GM23338 (cell line): Measurements from ENCODE around the gene ECPAS. TPM values are rescaled to one million over a fixed set of nuclear protein-coding genes. Genes with fewer than 3 reads are reported as not detected.

Experiments used
- ATAC-seq: fragments of 200-7000 bp; cut with Tn5 transposase; 3 replicates; pipeline ENCODE4 v1.9.1; 2020
- DNase-seq: peaks from one replicate; pipeline ENCODE4 v3.0.0-alpha.2; 2015; ENCODE audit warnings: low spot score
- H2AFZ ChIP-seq: fragments of 200-600 bp; sonication (generic); 2 replicates; pipeline ENCODE4 v1.8.0; 2016; ENCODE audit warnings: antibody characterized with exemption, mild to moderate bottlenecking, moderate library complexity
- H3F3A ChIP-seq: fragments of 200-600 bp; sonication (generic); replicated peaks from 2 replicates; pipeline ENCODE4 v1.8.0; 2017; ENCODE audit warnings: antibody characterized with exemption, mixed run types, low read depth
- H3K27ac ChIP-seq: fragments of 200-600 bp; sonication (generic); 2 replicates; pipeline ENCODE4 v1.6.1; 2016; ENCODE audit warnings: low read depth
- H3K27me3 ChIP-seq: fragments of 200-600 bp; sonication (generic); 2 replicates; pipeline ENCODE4 v1.8.0; 2016; ENCODE audit warnings: mild to moderate bottlenecking, mixed run types, moderate library complexity; ENCODE audit not compliant: insufficient read depth
- H3K36me3 ChIP-seq: fragments of 200-600 bp; sonication (generic); 2 replicates; pipeline ENCODE4 v1.8.0; 2016; ENCODE audit warnings: mild to moderate bottlenecking; ENCODE audit not compliant: insufficient read depth
- H3K4me1 ChIP-seq: fragments of 200-600 bp; sonication (generic); 2 replicates; pipeline ENCODE4 v1.8.0; 2016; ENCODE audit warnings: mild to moderate bottlenecking, moderate library complexity; ENCODE audit not compliant: insufficient read depth
- H3K4me2 ChIP-seq: fragments of 200-600 bp; sonication (generic); 2 replicates; pipeline ENCODE4 v1.7.1; 2017; ENCODE audit warnings: mixed run types
- H3K4me3 ChIP-seq: fragments of 200-600 bp; sonication (generic); 2 replicates; pipeline ENCODE4 v1.6.1; 2016; ENCODE audit warnings: mixed run types
- H3K79me2 ChIP-seq: fragments of 200-600 bp; sonication (generic); replicated peaks from 2 replicates; pipeline ENCODE4 v1.8.0; 2017; ENCODE audit warnings: mild to moderate bottlenecking; ENCODE audit not compliant: insufficient read depth
- H3K9me2 ChIP-seq: fragments of 200-600 bp; sonication (generic); 2 replicates; pipeline ENCODE4 v1.8.0; 2017; ENCODE audit not compliant: insufficient read depth
- H4K20me1 ChIP-seq: fragments of 200-600 bp; sonication (generic); replicated peaks from 2 replicates; pipeline ENCODE4 v1.8.0; 2017; ENCODE audit warnings: mild to moderate bottlenecking; ENCODE audit not compliant: insufficient read depth
- H3K27ac Mint-ChIP-seq: 2 replicates; pipeline ENCODE4 v1.8.0; 2020; ENCODE audit warnings: inconsistent platforms, mild to moderate bottlenecking, moderate library complexity, mixed read lengths
- H3K27me3 Mint-ChIP-seq: 3 replicates; pipeline ENCODE4 v1.8.0; 2022; ENCODE audit warnings: low read depth, mild to moderate bottlenecking, moderate library complexity, mixed read lengths, inconsistent platforms; ENCODE audit not compliant: insufficient read depth, poor library complexity
- H3K36me3 Mint-ChIP-seq: 3 replicates; pipeline ENCODE4 v1.8.0; 2021; ENCODE audit warnings: low read depth, mild to moderate bottlenecking, inconsistent platforms, moderate library complexity, mixed read lengths
- H3K4me1 Mint-ChIP-seq: 3 replicates; pipeline ENCODE4 v1.8.0; 2020; ENCODE audit warnings: mild to moderate bottlenecking, inconsistent platforms, mixed read lengths
- H3K4me3 Mint-ChIP-seq: 3 replicates; pipeline ENCODE4 v1.8.0; 2021; ENCODE audit warnings: moderate library complexity, mild to moderate bottlenecking, inconsistent platforms, mixed read lengths
- H3K9me3 Mint-ChIP-seq: 3 replicates; pipeline ENCODE4 v1.8.0; 2020; ENCODE audit warnings: moderate library complexity, mild to moderate bottlenecking, inconsistent platforms, mixed read lengths
- CREB1 ChIP-seq: fragments of 250-450 bp; sonication (Bioruptor Pico); IDR thresholded peaks from 2 replicates; pipeline ENCODE4 v1.5.0; 2020; ENCODE audit warnings: low read depth, mild to moderate bottlenecking, moderate library complexity
- EZH2 ChIP-seq: fragments of 200-600 bp; sonication (generic); IDR thresholded peaks from one replicate; pipeline ENCODE4 v1.8.0; 2017; ENCODE audit warnings: antibody characterized with exemption, mild to moderate bottlenecking, low read depth; ENCODE audit not compliant: unreplicated experiment
- EZH2phosphoT487 ChIP-seq: fragments of 200-600 bp; sonication (generic); IDR thresholded peaks from one replicate; pipeline ENCODE4 v1.8.1; 2018; ENCODE audit warnings: antibody characterized with exemption; ENCODE audit not compliant: unreplicated experiment
- JUNB ChIP-seq: IDR thresholded peaks from one replicate; pipeline ENCODE4 v1.6.1; 2016; ENCODE audit warnings: antibody characterized with exemption; ENCODE audit not compliant: unreplicated experiment
- POLR2AphosphoS5 ChIP-seq: IDR thresholded peaks from 2 replicates; pipeline ENCODE4 v1.6.1; 2016; ENCODE audit warnings: antibody characterized with exemption, low read depth
- STAT1 ChIP-seq: IDR thresholded peaks from one replicate; pipeline ENCODE4 v1.6.1; 2016; ENCODE audit warnings: antibody characterized with exemption; ENCODE audit not compliant: unreplicated experiment
- ZNF114 ChIP-seq: fragments of 250-450 bp; sonication (Bioruptor Pico); IDR thresholded peaks from 2 replicates; pipeline ENCODE4 v1.5.0; 2020; ENCODE audit warnings: mild to moderate bottlenecking, moderate library complexity
- ZNF331 ChIP-seq: fragments of 250-450 bp; sonication (Bioruptor Pico); IDR thresholded peaks from 2 replicates; pipeline ENCODE4 v1.5.0; 2020; ENCODE audit warnings: low read depth, mild to moderate bottlenecking, moderate library complexity
- polyA plus RNA-seq: library from polyadenylated mRNA; unstranded; fragments of >200 nt; fragmentation: Nextera tagmentation; extraction: Ambion mirVana; gene quantifications from 2 replicates; pipeline ENCODE4 v1.2.1, GENCODE V29; 2016
- total RNA-seq: library from RNA; depleted of rRNA; stranded (reverse); fragments of >200 nt; shearing (Covaris generic); gene quantifications from 2 replicates; pipeline ENCODE4 v1.2.3, GENCODE V29; 2014
- TF ChIP-seq, protein P1 (sequence below): IDR thresholded peaks from 2 replicates; pipeline ENCODE4 v1.6.1; 2016; ENCODE audit warnings: antibody characterized with exemption
- TF ChIP-seq, protein P2 (sequence below): IDR thresholded peaks from one replicate; pipeline ENCODE4 v1.6.1; 2018; ENCODE audit warnings: antibody characterized with exemption; ENCODE audit not compliant: unreplicated experiment
- TF ChIP-seq, protein P3 (sequence below), 2 experiments: fragments of 200-600 bp in 1 of 2; sonication (generic) in 1 of 2; conservative IDR thresholded peaks; 2 replicates each; pipeline versions ENCODE4 v1.5.1 to v1.6.1; 2016 to 2017; ENCODE audit warnings: antibody characterized with exemption in 2 of 2, low read depth in 2 of 2, mild to moderate bottlenecking in 2 of 2, moderate library complexity in 1 of 2

Gene ECPAS
- total and polyA plus RNA-seq, 2 experiments from 2014 or later = 51.4 to 104 TPM

DNA sequence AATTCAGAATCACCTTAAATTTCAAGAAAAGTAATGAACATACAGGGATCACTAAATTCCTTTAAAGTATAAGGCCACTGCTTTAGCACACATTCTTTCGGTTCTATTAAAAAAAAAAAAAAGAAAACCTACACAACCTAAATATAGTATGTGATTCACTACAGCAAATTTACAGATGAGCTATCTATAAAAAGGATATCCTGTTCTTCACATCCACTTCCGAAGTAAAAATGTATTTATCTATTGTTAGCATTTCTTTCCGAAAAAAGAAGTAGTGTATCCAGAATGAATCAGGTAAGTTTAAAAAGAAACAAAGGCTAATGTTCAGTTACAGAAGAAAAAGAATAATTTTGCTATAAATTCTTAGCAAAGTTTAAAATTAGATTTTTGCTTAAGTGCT, 70.2 kb downstream of the ECPAS start (continued):
- TF ChIP-seq JUNB = no peak
- TF ChIP-seq, protein P1, sequence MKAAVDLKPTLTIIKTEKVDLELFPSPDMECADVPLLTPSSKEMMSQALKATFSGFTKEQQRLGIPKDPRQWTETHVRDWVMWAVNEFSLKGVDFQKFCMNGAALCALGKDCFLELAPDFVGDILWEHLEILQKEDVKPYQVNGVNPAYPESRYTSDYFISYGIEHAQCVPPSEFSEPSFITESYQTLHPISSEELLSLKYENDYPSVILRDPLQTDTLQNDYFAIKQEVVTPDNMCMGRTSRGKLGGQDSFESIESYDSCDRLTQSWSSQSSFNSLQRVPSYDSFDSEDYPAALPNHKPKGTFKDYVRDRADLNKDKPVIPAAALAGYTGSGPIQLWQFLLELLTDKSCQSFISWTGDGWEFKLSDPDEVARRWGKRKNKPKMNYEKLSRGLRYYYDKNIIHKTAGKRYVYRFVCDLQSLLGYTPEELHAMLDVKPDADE = no peak

DNA sequence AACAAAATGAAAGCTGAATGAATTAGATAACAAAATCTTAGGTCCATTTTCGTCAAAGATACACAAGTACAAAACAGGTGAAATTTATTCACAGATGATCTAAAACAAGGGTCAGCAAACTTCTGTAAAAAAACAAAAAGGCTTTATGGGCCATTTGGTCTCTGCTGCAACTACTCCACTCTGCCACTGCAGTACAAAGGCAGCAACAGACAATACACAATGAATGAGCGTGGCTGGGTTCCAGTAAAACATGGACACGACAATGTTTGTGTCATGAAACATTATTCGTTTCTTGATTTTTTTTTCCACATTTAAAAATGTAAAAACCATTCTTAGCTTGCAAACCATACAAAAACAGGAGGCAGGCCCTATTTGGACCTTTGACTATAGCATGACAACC, 71.9 kb downstream of the ECPAS start:
- Histone ChIP-seq H3K27ac (no peak overlapping the region), H3K4me3 (no peak overlapping the region), H3K4me1 (peaks cover 10% of the 10 kb centered on the region), H3K27me3 (no peaks in the 10 kb centered on the region), H3F3A (no peaks in the 10 kb centered on the region), H3K9me2 (no peaks in the 10 kb centered on the region), H2AFZ (no peak overlapping the region), H3K79me2 (no peaks in the 10 kb centered on the region), H3K36me3 (peaks cover 38% of the 10 kb centered on the region), H3K4me2 (no peak overlapping the region), H4K20me1 (no peaks in the 10 kb centered on the region)
- Mint-ChIP-seq H3K4me3 (no peak overlapping the region), H3K36me3 (peaks cover 88% of the 10 kb centered on the region), H3K27ac (no peak overlapping the region), H3K27me3 (no peaks in the 10 kb centered on the region), H3K9me3 (no peaks in the 10 kb centered on the region), H3K4me1 (peaks cover 10% of the 10 kb centered on the region; the same call in 2 of the 3 replicates)
- no peak for TF ChIP-seq EZH2phosphoT487
- TF ChIP-seq, protein P1 = no peak
- TF ChIP-seq EZH2 = no peak
- no peak for ATAC-seq
- DNase-seq = no peak

DNA sequence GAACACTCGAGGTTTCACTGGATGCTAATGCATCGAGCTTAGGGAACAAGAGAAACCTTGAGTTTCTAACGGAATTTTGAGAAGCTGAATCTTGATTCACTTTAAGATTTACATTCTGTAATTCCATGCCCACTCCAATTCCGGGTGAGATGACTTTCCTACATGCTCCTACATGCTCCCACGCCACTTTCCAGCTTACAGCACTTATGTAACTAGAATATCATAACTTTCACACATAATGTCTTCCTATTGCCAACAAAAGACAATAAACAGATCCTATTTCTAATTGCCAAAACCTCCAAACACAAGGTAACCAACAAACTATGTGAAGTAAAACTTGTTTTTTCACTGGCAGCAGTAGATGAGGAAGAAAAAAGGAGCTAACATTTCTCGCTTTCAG, 72.9 kb downstream of the ECPAS start:
- H3K4me1 ChIP-seq = peaks cover 10% of the 10 kb centered on the region
- no peaks in the 10 kb centered on the region for H3K27me3 Mint-ChIP-seq
- H3K27ac ChIP-seq = no peak overlapping the region
- ATAC-seq = no peak
- no peaks in the 10 kb centered on the region for H3K27me3 ChIP-seq
- peaks cover 33% of the 10 kb centered on the region for H3K36me3 ChIP-seq
- no peaks in the 10 kb centered on the region for H3F3A ChIP-seq
- no peak overlapping the region for H3K4me3 Mint-ChIP-seq
- H3K27ac Mint-ChIP-seq = no peak overlapping the region
- no peaks in the 10 kb centered on the region; the same call in 2 of the 3 replicates for H3K9me3 Mint-ChIP-seq
- no peak for DNase-seq
- H3K36me3 Mint-ChIP-seq = peaks cover 89% of the 10 kb centered on the region
- no peak overlapping the region for H3K4me3 ChIP-seq
- H3K79me2 ChIP-seq = 0 out of 2 replicates have a peak, but pooled peaks cover under 1% of the 10 kb centered on the region
- no peaks in the 10 kb centered on the region for H3K9me2 ChIP-seq
- no peak overlapping the region for H2AFZ ChIP-seq
- H3K4me1 Mint-ChIP-seq = peaks cover 10% of the 10 kb centered on the region; the same call in 2 of the 3 replicates
- H4K20me1 ChIP-seq = no peaks in the 10 kb centered on the region
- H3K4me2 ChIP-seq = no peak overlapping the region
- no peak for TF ChIP-seq ZNF114 (CRISPR knock-in tag)
- TF ChIP-seq, protein P1 = no peak
- TF ChIP-seq JUNB = no peak
- no peak for TF ChIP-seq STAT1
- no peak for TF ChIP-seq ZNF331
- no peak for TF ChIP-seq POLR2AphosphoS5
- TF ChIP-seq EZH2phosphoT487 = no peak
- no peak for TF ChIP-seq CREB1
- TF ChIP-seq, protein P2, sequence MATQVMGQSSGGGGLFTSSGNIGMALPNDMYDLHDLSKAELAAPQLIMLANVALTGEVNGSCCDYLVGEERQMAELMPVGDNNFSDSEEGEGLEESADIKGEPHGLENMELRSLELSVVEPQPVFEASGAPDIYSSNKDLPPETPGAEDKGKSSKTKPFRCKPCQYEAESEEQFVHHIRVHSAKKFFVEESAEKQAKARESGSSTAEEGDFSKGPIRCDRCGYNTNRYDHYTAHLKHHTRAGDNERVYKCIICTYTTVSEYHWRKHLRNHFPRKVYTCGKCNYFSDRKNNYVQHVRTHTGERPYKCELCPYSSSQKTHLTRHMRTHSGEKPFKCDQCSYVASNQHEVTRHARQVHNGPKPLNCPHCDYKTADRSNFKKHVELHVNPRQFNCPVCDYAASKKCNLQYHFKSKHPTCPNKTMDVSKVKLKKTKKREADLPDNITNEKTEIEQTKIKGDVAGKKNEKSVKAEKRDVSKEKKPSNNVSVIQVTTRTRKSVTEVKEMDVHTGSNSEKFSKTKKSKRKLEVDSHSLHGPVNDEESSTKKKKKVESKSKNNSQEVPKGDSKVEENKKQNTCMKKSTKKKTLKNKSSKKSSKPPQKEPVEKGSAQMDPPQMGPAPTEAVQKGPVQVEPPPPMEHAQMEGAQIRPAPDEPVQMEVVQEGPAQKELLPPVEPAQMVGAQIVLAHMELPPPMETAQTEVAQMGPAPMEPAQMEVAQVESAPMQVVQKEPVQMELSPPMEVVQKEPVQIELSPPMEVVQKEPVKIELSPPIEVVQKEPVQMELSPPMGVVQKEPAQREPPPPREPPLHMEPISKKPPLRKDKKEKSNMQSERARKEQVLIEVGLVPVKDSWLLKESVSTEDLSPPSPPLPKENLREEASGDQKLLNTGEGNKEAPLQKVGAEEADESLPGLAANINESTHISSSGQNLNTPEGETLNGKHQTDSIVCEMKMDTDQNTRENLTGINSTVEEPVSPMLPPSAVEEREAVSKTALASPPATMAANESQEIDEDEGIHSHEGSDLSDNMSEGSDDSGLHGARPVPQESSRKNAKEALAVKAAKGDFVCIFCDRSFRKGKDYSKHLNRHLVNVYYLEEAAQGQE = no peak
- TF ChIP-seq, protein P3, sequence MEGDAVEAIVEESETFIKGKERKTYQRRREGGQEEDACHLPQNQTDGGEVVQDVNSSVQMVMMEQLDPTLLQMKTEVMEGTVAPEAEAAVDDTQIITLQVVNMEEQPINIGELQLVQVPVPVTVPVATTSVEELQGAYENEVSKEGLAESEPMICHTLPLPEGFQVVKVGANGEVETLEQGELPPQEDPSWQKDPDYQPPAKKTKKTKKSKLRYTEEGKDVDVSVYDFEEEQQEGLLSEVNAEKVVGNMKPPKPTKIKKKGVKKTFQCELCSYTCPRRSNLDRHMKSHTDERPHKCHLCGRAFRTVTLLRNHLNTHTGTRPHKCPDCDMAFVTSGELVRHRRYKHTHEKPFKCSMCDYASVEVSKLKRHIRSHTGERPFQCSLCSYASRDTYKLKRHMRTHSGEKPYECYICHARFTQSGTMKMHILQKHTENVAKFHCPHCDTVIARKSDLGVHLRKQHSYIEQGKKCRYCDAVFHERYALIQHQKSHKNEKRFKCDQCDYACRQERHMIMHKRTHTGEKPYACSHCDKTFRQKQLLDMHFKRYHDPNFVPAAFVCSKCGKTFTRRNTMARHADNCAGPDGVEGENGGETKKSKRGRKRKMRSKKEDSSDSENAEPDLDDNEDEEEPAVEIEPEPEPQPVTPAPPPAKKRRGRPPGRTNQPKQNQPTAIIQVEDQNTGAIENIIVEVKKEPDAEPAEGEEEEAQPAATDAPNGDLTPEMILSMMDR (conservative IDR thresholded peaks at IDR 0.05; ENCODE audit: low read depth in 2 of 2) = no peak
